ENCODE data around the gene CDKN2B-AS1.
"Not testable (repeated sequence)": the region's sequence is repeated elsewhere in the genome, so short reads cannot be mapped to it uniquely, and the experiment has no call there.

Gene CDKN2B-AS1

DNA sequence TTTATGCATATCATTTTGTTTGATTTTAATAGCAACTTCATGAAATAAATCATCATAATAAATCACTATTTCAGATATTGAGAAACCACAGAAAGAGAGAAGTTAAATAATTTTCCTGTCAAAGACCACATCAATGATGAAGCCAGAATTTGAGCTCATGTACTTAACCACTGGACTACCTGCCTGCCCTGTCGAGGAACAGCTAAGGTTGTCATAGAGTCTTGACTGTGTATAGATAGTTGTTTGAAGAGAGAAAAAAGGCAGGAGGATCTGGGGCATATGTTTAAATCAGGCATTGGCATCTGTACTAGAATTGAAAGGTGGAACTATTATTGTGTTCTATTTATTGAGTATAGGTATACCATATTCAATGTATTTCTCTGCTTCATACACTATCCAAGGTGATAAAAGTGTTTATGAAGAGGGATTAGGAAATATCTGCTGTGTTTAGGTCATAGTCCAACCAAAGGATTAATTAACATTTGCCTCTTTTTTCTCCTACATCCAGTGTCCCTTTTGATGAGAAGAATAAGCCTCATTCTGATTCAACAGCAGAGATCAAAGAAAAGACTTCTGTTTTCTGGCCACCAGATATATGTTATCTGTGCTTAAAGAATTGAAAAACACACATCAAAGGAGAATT, 51.8 kb downstream of the CDKN2B-AS1 start:
- no peak for DNase-seq

DNA sequence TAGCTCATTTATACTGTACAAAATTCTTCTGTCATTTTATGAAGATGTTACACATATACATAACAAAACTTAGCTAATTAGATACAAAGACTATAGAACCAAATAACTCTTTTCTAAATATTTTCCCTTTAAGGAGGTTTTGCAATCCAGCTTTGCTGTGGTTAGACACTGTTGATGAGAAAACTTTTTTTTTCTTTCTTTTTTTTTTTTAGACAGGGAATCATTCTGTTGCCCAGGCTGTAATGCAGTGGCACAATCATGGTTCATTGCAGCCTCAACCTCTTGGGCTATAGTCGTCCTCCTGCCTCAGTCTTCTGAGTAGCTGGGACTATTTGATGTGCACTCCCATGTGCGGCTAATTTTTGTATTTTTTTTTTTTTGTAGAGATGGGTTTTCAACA, 53.0 kb downstream of the CDKN2B-AS1 start:
- DNase-seq: no peak

DNA sequence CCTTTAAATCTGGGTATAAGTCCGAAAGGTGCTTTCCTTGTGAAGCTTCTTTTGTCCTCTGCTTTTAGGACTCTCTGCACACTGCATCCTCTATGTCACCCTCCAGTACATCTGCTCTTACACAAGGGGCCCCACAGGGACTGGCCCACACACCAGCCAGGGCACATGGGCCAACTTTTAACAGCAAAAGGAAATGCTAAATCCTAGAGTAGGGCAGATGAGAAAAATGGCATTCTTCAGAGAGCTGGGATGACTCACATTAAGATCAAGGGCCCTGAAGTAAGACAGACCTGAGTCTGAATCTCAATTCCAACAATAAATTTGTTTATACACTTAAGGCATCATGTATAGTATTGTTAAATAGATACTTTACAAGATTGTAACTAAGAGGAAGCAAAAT, 54.8 kb downstream of the CDKN2B-AS1 start:
- DNase-seq: no peak

DNA sequence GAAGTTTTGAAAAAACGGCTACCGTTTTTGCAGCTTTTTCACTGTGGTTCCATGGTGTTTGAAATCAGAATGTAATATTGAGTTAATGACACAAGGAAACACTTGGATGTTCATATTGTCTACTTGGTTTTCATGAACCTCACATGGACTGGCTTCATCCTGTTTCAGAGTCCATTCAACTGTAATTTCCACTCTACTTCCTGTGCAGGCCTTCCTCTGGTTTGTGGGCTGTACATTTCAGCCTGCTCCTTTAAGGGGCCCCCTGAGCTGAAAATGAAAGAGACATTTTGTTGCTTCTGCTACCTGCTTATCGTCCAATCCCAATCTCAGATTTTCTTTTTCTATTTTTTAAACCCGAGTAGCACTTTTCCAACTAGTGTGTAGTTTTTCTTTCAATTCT, 56.3 kb downstream of the CDKN2B-AS1 start:
- DNase-seq: no peak

DNA sequence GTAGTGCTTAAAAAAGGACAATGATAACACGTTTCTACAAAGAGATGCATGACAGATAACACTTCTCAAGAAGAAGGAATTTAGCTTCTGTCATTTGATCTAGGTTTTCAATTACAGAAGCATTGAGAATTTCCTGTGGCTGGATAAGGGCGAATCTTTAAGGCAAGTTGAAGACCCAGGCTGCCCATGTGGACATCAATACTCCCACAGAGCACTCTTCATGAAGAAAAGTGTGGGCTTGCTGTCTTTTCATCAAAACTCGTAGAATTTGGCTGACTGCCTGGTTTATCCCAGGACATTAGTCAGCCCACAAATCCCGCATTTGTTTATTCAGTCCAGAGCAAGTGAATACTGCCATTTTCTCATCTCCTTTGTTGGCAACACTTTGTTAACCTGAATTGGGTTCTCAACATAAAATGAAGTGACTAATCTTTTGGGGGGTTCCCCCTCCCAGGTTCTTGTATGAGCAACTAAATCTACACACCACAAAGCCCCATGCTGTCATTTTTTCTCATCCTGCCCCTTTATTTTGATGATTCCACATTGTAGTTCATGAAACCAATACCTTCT, 57.9 kb downstream of the CDKN2B-AS1 start:
- no peak for DNase-seq

DNA sequence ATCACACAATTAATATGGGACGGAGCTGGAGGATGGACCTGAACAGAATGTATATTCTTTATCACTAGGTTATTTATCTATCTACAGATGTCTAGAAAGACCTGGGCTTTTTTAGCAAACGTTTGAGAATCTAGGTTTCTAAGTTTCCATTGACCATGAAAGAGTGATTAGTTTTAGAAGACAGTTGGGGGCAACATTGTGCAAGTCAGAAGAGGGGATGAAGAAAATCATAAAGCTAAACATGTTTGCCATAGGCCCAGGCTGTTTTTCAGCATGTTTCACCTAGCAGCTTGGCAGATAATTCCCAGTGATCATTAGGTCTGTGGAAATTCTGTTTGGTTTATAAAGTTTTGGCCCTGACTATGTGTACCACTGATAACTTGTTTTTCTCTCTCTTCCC, 58.6 kb downstream of the CDKN2B-AS1 start:
- no peak for DNase-seq

DNA sequence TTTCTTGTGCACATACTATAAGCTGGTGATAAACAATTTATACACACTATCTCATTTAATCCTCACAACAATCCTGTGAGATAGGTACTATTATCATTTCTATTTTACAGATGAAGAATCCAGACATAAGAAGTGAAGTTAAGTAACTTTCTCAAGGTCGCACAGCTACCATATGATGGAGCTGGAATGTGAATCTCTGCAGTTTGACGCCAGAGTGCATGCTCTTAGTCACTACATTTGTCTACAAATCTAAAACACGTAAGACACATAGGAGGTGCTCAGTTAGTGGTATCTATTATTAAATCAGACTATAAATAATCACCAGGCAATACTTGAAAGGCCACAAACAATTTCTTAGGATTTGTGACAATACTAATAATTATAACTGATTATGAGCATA, 59.5 kb downstream of the CDKN2B-AS1 start:
- DNase-seq: no peak

DNA sequence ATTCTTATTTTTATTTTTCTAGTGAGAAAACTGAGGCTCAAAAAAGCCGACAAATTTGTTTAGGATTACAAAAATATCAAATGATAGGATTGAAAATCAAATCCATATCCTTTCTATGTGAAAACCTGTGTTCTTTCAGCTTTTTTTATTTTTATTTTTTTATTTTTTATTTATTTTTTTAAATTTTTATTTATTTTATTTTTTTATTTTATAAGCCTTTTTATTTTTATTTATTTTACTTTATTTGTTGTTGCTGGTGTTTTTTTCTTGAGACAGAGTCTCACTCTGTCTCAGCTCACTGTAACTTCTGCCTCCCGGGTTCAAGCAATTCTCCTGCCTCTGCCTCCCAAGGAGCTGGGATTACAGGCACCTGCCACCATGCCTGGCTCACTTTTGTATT, 59.9 kb downstream of the CDKN2B-AS1 start:
- DNase-seq: no peak

DNA sequence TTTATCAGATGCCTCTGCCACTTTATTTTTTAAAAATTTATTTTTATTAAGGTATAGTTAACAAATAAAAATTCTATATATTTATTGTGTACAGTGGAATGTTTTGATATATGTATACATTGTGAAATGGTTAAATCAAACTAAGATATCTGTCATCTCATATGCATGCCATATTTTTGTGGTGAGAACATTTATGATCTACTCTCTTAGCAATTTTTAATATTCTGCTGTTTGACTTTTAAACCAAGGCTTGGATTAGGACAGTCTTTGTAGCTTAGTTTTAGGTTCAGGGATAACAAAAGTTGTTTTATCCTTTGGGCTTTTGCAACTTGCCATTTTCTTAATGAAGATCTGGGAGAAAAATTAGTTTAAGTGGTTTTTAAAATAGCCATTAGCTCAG, 60.5 kb downstream of the CDKN2B-AS1 start:
- no peak for DNase-seq

DNA sequence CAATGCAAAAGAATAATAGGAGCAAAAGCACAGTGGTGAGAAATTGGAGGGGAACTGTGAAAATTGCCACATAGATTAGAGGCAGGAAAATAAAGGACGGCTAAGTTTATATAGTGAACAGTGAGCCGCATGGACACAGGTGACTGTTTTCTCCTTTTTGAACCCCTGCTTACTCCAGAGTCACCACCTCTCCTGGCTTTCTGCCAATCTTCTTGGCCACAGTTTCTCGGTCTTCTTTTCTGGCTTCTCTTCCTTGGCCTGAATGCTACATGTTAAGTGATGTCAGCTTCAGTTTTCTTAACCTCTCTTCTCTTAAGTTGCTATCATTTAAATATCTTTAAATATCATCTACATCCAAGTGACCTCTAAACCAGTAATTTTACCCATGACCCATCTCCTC, 61.8 kb downstream of the CDKN2B-AS1 start:
- no peak for DNase-seq

DNA sequence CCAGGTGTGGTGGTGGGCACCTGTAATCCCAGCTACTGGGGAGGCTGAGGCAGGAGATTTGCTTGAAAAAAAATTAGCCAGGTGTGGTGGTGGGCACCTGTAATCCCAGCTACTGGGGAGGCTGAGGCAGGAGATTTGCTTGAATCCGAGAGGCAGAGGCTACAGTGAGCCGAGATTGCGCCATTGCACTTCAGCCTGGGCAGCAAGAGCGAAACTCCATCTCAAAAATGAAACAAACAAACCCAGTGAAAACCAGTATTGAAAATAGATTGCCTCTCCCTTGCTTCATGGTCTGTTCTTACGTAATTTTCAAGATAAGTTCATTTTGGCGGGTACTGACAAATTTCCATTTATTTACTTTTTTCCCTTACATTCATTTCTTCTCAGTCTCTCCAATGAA, 63.4 kb downstream of the CDKN2B-AS1 start:
- DNase-seq: not testable (repeated sequence)

DNA sequence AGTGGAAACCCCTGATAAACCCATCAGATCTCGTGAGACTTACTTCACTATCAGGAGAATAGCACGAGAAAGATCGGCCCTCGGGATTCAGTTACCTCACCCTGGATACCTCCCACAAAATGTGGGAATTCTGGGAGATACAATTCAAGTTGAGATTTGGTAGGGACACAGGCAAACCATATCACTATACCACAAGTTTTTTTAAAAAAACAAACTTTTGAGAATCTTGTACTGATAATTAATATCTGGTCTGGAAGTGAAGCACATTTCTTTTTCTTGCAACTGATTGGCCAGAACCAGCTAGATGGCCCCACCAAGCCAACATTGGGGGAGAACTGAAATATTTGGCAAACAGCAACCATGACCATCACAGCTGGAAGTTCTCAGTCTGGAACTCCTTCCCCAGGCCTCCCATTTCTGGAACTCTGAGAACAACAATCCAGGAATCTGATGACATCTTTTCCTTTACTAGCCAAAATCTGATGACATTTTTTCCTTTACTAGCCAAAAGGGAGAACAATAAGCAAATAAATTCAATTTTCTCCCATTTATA, 66.3 kb downstream of the CDKN2B-AS1 start:
- no peak for DNase-seq

DNA sequence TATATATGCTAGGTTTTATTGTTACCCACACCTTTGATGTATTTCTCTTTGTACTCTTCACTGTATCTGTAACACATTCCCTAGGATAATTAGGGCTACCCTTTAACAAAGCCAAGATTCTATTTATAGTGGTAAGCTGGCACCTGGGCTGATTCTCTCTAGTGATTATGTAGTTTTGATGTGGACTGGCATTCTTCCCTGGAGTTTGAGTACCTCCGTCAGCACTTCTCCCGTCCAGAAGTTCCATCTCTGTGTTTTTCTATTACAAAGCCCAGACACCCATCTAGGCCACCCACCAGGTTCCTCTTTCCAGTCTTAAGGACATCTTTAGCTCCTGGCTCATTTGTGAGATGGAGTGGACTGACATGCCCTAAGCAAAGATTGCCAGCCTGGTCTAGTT, 70.4 kb downstream of the CDKN2B-AS1 start:
- no peak for DNase-seq

DNA sequence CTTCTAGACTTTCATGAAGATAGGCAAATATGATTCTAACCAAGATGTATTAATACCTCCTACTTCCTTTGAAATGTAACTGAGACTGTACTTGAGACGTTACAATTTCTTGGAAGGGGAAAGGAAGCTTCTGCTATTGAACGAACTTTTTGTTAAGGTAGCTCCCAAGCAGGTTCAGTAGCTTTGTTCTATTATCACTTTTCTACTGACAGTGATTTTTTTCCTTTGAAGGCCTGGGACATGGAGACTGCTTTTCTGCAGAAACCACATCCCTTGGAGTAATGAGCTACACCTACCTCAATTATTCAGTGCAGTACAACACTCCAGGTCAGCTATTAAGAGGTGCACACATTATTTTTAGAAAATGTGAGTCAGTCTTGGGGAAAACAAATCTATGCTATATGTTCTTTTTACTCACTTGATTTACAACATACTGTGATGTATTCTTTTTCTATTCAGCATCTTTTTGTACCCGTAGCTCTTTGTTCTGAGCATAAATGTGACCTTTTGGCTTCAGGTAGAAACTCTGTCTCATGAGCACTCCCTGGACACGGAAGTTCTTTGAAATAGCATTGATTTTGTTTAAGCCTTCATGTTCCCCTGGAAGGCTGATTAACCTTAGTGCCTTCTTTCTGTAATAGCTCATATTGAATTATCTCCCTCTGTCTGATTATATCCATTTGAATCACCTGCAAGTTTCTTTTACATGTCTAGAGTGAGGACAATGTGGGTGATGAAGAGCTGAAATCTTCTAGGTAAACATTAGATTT, 71.0 kb downstream of the CDKN2B-AS1 start:
- no peak for DNase-seq

DNA sequence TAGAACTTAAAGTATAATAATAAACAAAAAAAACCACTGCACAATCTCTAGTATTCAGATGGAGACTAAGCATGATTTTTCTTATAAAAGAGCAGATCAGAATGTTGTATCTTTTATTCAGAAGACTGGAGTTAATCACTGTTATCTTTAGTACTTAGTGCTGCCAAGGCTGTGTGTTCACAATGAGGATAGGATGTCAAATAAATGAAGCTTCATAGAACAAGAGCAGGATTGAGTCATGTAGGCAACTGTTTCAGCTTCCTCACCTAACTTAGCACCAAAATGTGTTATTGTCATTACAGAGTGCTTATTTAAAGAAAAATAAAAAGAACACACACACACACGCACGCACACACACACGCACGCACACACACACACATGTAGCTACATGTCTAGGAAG, 72.6 kb downstream of the CDKN2B-AS1 start:
- DNase-seq: no peak

DNA sequence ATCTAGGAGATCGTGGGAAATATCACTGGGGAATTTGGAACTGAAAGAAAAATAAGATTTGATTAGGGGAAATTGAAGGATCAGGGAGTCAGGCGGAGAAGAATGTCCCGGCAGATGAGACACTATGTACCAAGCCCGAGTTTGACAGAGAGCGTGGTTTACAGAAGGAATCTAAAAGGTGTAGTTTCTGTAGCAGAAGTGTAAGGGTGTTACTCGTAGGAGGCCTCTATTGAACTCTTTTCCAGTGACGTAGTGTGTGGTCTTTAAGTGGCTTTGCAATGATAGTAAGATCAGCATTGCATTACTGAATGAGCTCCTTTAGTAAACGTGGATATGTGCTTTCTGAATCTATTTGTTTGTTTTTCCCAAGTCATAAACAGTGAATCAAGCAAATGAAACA, 73.8 kb downstream of the CDKN2B-AS1 start:
- DNase-seq: no peak

DNA sequence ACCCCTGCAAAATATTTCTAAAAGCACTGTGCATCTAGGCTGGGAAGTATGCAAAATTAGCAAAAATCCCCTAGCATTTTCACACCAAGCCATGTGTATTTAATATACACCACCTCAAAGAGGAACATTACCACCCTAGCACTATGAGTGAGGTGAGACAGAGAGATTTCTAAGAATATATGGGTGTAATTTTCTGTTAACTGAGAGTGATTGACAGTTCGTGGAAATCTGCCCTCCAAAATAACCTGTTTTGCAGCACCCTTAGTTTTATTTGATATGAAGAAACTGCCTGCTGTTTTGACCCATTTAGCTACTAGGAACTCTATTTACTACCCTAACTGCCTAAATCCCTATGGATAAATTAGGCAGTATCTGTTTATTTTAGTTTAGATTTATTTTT, 78.8 kb downstream of the CDKN2B-AS1 start:
- DNase-seq: no peak

DNA sequence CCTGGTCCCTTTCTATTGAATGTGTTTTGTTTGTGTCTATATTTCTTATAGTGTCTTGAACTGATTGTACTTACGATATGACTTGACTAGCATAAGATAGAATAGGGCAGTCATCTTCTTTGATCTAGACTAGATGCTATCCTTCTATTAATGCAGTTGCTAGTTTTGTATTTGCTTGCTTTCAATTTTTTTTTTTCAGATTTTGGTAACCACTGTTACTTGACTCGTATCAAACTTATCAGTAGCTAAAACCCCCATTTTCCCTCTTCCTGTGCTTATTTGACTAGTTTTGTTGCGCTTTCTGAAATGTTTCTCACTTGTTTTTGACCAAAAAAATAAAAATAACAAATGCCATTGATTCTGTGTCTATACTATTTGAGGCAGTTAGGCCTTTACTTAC, 83.5 kb downstream of the CDKN2B-AS1 start:
- no peak for DNase-seq

DNA sequence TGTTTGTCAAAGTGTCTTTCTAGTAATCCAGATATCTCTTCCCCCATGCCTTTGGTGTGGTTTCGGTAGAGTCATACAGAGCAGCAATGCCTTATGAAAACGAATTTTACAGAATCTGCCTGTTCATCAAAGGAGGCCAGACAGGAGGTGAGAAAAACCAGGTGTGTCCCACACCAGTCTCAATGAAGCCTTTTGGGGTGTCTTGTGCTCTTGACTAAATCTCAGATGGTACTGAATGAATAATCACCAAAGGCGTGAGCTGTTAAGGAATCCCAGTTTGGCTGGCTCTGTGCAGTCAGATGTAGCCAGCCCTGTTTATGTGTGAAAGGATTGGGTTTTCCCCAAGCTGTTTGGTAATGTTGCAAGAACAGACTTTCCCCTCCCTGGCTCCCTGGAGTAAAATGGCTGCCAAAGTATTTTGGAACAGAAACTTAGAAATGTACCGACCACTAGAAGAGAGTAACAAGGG, 85.3 kb downstream of the CDKN2B-AS1 start:
- DNase-seq: no peak

DNA sequence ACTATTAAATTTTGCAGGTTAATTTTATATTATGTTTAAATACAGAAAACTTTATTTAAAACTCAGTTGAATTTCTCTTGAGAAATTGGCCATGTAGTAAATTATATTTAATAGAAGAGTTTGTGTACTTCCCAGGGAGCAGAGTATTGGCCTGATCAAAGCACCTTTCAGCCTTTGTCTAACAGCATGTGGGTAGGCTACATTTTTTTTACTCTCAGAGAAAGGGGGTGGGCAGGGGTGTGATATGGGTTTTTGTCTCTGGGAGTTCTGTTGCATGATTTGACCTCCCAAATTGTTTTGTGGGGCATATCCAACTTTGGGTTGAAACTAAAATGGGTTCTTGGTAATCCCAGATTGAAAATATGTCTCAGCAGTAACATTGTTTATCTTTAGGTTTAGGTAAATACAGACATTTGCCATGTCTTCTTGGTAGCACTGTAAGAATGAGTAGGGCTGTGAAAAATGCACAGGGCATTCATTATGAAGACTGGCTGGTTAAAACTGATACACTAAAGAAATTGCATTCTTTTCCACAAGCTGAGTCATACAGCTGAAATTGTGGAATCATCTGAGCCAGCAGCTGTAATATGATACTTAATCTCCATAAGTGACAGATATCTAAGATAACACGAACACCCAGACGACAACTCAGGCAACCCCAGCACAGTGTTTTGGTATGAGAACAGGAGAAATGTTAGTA, 89.9 kb downstream of the CDKN2B-AS1 start:
- no peak for DNase-seq

DNA sequence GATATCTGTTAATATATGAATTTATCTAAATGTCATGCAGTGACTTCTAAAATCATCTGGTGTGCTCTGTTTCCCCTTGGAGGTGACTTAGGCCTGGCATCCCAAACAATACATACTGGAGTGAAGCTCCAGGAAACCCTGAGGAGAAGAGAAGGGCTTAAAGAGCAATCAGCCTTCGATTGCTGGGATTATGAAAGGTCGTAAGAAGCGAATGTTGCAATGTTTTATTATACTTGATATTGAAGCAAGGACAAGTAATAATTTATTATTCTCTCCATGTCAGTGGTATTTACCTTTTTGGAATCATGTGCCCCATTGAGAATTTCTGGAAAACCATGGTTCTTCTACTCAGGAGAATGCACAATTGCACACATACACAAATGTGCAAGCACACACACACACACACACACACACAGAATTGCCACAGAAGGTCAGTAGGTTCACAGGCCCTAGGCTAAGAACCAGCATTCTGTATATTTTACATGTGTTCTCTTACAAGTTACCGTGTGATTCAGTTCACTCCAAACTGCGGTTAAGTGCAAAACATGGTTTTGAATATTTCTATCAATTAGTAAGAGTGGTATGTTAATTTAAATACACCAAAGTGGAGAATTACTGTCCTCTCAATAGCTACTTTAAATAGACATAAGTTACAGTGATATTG, 93.6 kb downstream of the CDKN2B-AS1 start:
- DNase-seq: no peak

DNA sequence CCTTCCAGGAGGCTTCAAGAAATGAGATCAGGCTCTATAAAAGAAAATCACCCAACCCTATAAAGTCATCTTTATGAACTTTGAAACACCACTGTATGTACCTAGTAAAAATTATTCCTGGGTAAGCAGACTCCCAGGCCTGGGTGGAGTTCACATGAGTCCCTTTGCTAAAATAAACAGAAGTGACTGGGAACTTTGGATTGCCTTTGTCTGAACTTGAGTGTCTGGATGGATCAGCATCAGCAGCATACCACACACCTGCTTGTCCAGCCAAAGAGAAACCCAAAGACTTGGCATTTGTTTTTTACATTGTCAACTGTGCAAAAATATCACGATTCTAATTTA, 94.1 kb downstream of the CDKN2B-AS1 start:
- no peak for DNase-seq

DNA sequence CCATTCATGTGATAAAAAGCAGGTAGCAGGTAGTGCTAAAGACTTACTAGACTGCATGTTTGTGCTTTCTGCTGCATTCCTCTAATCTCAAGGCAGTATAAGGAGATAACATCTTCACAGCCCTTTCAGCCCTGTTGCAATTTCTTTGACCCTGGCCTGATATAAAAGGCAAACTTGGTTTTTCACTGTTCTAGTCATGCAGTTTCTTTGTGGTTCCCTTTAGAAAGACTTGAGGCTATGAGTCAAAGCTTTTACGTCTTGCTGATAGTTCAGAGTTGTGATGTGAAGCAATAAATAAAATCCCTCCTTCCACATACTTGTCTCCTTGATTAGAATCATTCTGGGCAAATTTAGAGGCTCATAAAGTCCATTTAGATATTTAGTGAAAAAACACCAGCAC, 103.1 kb downstream of the CDKN2B-AS1 start:
- DNase-seq: no peak
